NCI-H748 (cell line): ENCODE results near the gene SRD5A2.
A peak's percentile ranks its signal among the peaks of the same experiment; 100 is the strongest.

Experiments
- DNase-seq: peaks from one replicate; lab custom pipeline; 2025; ENCODE audit not compliant: unreplicated experiment; lab: John Stamatoyannopoulos, UW

Gene SRD5A2

GRCh38 chr2:31580321-31581117 is at the start of gene SRD5A2:
Gene SRD5A2 (minus strand): TSS chr2:31580938. CDS start chr2:31580900, 38 bp downstream.
- peak; percentile 18 for DNase-seq

- DNase-seq: no peak
Measured at GRCh38 chr2:31606509-31606908, 25.8 kb upstream of the SRD5A2 start.

- no peak for DNase-seq
Measured at GRCh38 chr2:31598694-31599093, 18.0 kb upstream of the SRD5A2 start.

GRCh38 chr2:31586230-31586629 is 5.5 kb upstream of the SRD5A2 start:
- DNase-seq: no peak

- DNase-seq: no peak
Measured at GRCh38 chr2:31581124-31581795, 522 bp upstream of the SRD5A2 start.

- DNase-seq: no peak
Measured at GRCh38 chr2:31579996-31580320, 780 bp downstream of the SRD5A2 start.

- peak; percentile 39 for DNase-seq
Measured at GRCh38 chr2:31578316-31578715, 2.4 kb downstream of the SRD5A2 start.

- DNase-seq: no peak
Measured at GRCh38 chr2:31577143-31577542, 3.6 kb downstream of the SRD5A2 start.

- DNase-seq: no peak
Measured at GRCh38 chr2:31568585-31569201, 12.0 kb downstream of the SRD5A2 start.

GRCh38 chr2:31567679-31568078 is 13.1 kb downstream of the SRD5A2 start:
- DNase-seq: no peak

GRCh38 chr2:31563273-31563839 is 17.4 kb downstream of the SRD5A2 start:
- DNase-seq: no peak

- DNase-seq: no peak
Measured at GRCh38 chr2:31561823-31562222, 18.9 kb downstream of the SRD5A2 start.

GRCh38 chr2:31558401-31559295 is 22.1 kb downstream of the SRD5A2 start:
- no peak for DNase-seq

GRCh38 chr2:31556940-31557339 is 23.8 kb downstream of the SRD5A2 start:
- DNase-seq: no peak

- no peak for DNase-seq
Measured at GRCh38 chr2:31555967-31556706, 24.6 kb downstream of the SRD5A2 start.

GRCh38 chr2:31553362-31553761 is 27.4 kb downstream of the SRD5A2 start:
- no peak for DNase-seq

- DNase-seq: no peak
Measured at GRCh38 chr2:31547485-31547884, 33.3 kb downstream of the SRD5A2 start.

- no peak for DNase-seq
Measured at GRCh38 chr2:31541853-31542252, 38.9 kb downstream of the SRD5A2 start.

- DNase-seq: no peak
Measured at GRCh38 chr2:31539505-31539904, 41.2 kb downstream of the SRD5A2 start.

- no peak for DNase-seq
Measured at GRCh38 chr2:31535768-31536167, 45.0 kb downstream of the SRD5A2 start.
